OCI-LY1 (cell line): ENCODE measurements around the gene LALBA.

Experiments used
- CTCF ChIP-seq: fragments of 200-600 bp; sonication (generic), shearing (Covaris generic); IDR thresholded peaks from 2 replicates; pipeline ENCODE4 v1.5.1; 2017; ENCODE audit warnings: mild to moderate bottlenecking, antibody characterized with exemption, low read length, moderate library complexity, mixed read lengths
- EZH2 ChIP-seq: fragments of 200-600 bp; sonication (generic), shearing (Covaris generic); IDR thresholded peaks from 2 replicates; pipeline ENCODE4 v1.8.0; 2017; ENCODE audit warnings: borderline replicate concordance, mixed run types, mild to moderate bottlenecking, antibody characterized with exemption, low read length, moderate library complexity, mixed read lengths

GRCh38 chr12:48556631-48557030, 13.2 kb downstream of the LALBA start:
- TF ChIP-seq CTCF (no peak), EZH2 (no peak)
